ENCODE data around the gene ZNF324B. TPM values are rescaled to one million over a fixed set of nuclear protein-coding genes. Genes with fewer than 3 reads are reported as not detected.
A peak's percentile ranks its signal among the peaks of the same experiment; 100 is the strongest.
"Not testable (repeated sequence)": the region's sequence is repeated elsewhere in the genome, so short reads cannot be mapped to it uniquely, and the experiment has no call there.

The ZNF324B gene
- total RNA-seq, 2 donors from 2014 or later: 8.8 to 14.4 TPM

GRCh38 chr19:58479736-58480480, 28.5 kb downstream of the ZNF324B start:
- Mint-ChIP-seq H3K9me3 (no peaks in the 10 kb centered on the region), H3K4me3 (no peak overlapping the region), H3K27ac (no peak overlapping the region), H3K4me1 (ENCODE audit: low read depth in 2 of 2) (peaks cover 9 to 11% of the 10 kb centered on the region in 2 donors), H3K27me3 (no peaks in the 10 kb centered on the region), H3K36me3 (no peaks in the 10 kb centered on the region)
- DNase-seq (ENCODE audit: low spot score) (no peak), ATAC-seq (no peak)

GRCh38 chr19:58480481-58480830, 29.0 kb downstream of the ZNF324B start:
- Mint-ChIP-seq H3K36me3 (no peaks in the 10 kb centered on the region), H3K27me3 (no peaks in the 10 kb centered on the region), H3K9me3 (no peaks in the 10 kb centered on the region), H3K27ac (no peak overlapping the region), H3K4me1 (ENCODE audit: low read depth in 2 of 2) (peaks cover 6 to 7% of the 10 kb centered on the region in 2 donors), H3K4me3 (no peak overlapping the region)
- DNase-seq (ENCODE audit: low spot score) (no peak), ATAC-seq (no peak)

GRCh38 chr19:58480831-58481230, 29.4 kb downstream of the ZNF324B start:
- Mint-ChIP-seq H3K36me3 (no peaks in the 10 kb centered on the region), H3K4me1 (ENCODE audit: low read depth in 2 of 2) (peaks cover 6 to 7% of the 10 kb centered on the region in 2 donors), H3K4me3 (no peak overlapping the region), H3K27ac (no peak overlapping the region), H3K27me3 (no peaks in the 10 kb centered on the region), H3K9me3 (no peaks in the 10 kb centered on the region)
- no peak for ATAC-seq
- DNase-seq (ENCODE audit: low spot score): no peak

GRCh38 chr19:58482372-58482771, 30.9 kb downstream of the ZNF324B start:
- no peaks in the 10 kb centered on the region for H3K27me3 Mint-ChIP-seq
- no peaks in the 10 kb centered on the region for H3K4me1 Mint-ChIP-seq (ENCODE audit: low read depth in 2 of 2)
- H3K36me3 Mint-ChIP-seq: no peaks in the 10 kb centered on the region
- no peak overlapping the region for H3K4me3 Mint-ChIP-seq
- H3K27ac Mint-ChIP-seq: no peak overlapping the region
- no peak for DNase-seq (ENCODE audit: low spot score)
- H3K9me3 Mint-ChIP-seq: no peaks in the 10 kb centered on the region
- ATAC-seq: no peak

GRCh38 chr19:58483776-58484175, 32.4 kb downstream of the ZNF324B start:
- no peak for ATAC-seq

GRCh38 chr19:58484349-58484748, 32.9 kb downstream of the ZNF324B start:
- H3K27ac Mint-ChIP-seq; DNase-seq (ENCODE audit: low spot score); ATAC-seq; H3K4me3 Mint-ChIP-seq; H3K4me1 Mint-ChIP-seq (ENCODE audit: low read depth in 2 of 2); H3K9me3 Mint-ChIP-seq; H3K36me3 Mint-ChIP-seq; H3K27me3 Mint-ChIP-seq: not testable (repeated sequence)

More at GRCh38 chr19:58483776-58484175, 32.4 kb downstream of the ZNF324B start:
- no peak for DNase-seq (ENCODE audit: low spot score)
- H3K4me3 Mint-ChIP-seq: no peak overlapping the region
- H3K36me3 Mint-ChIP-seq: no peaks in the 10 kb centered on the region
- no peaks in the 10 kb centered on the region for H3K27me3 Mint-ChIP-seq
- H3K27ac Mint-ChIP-seq: no peak overlapping the region
- no peaks in the 10 kb centered on the region for H3K9me3 Mint-ChIP-seq
- H3K4me1 Mint-ChIP-seq (ENCODE audit: low read depth in 2 of 2): no peaks in the 10 kb centered on the region

- no peak for ATAC-seq
- DNase-seq (ENCODE audit: low spot score): no peak
- no peaks in the 10 kb centered on the region for H3K36me3 Mint-ChIP-seq
- H3K4me1 Mint-ChIP-seq (ENCODE audit: low read depth in 2 of 2): peaks cover 0 to 6% of the 10 kb centered on the region in 2 donors
- H3K4me3 Mint-ChIP-seq: peak overlapping the region; percentile 25
- H3K9me3 Mint-ChIP-seq: no peaks in the 10 kb centered on the region
- H3K27me3 Mint-ChIP-seq: no peaks in the 10 kb centered on the region
- H3K27ac Mint-ChIP-seq: no peak overlapping the region
Measured at GRCh38 chr19:58491393-58491792, 40.0 kb downstream of the ZNF324B start.

GRCh38 chr19:58492265-58492664, 40.8 kb downstream of the ZNF324B start:
- H3K9me3 Mint-ChIP-seq: no peaks in the 10 kb centered on the region
- H3K27me3 Mint-ChIP-seq: no peaks in the 10 kb centered on the region
- H3K4me3 Mint-ChIP-seq: no peak overlapping the region
- ATAC-seq: no peak
- peaks cover 4 to 6% of the 10 kb centered on the region in 2 donors for H3K4me1 Mint-ChIP-seq (ENCODE audit: low read depth in 2 of 2)
- no peak for DNase-seq (ENCODE audit: low spot score)
- H3K27ac Mint-ChIP-seq: no peak overlapping the region
- H3K36me3 Mint-ChIP-seq: no peaks in the 10 kb centered on the region

- no peak for DNase-seq (ENCODE audit: low spot score)
- Mint-ChIP-seq H3K36me3 (peaks cover 6% of the 10 kb centered on the region), H3K4me1 (ENCODE audit: low read depth in 2 of 2) (peaks cover 12 to 17% of the 10 kb centered on the region in 2 donors), H3K9me3 (peaks cover 6% of the 10 kb centered on the region), H3K4me3 (peak overlapping the region; percentile 34), H3K27ac (no peak overlapping the region), H3K27me3 (no peaks in the 10 kb centered on the region)
- ATAC-seq: no peak
Measured at GRCh38 chr19:58497634-58498170, 46.3 kb downstream of the ZNF324B start.

GRCh38 chr19:58498316-58499020, 47.0 kb downstream of the ZNF324B start:
- Mint-ChIP-seq H3K9me3 (peaks cover 6% of the 10 kb centered on the region), H3K27me3 (no peaks in the 10 kb centered on the region), H3K36me3 (peaks cover 6% of the 10 kb centered on the region), H3K4me3 (peak overlapping the region; percentile 96), H3K4me1 (ENCODE audit: low read depth in 2 of 2) (peaks cover 12 to 17% of the 10 kb centered on the region in 2 donors), H3K27ac (peak overlapping the region; percentile 88 to 90)
- ATAC-seq (no peak), DNase-seq (ENCODE audit: low spot score) (no peak)

GRCh38 chr19:58499021-58499927, 47.9 kb downstream of the ZNF324B start:
- Mint-ChIP-seq H3K36me3 (peaks cover 6% of the 10 kb centered on the region), H3K27me3 (no peaks in the 10 kb centered on the region), H3K4me3 (peak overlapping the region; percentile 96), H3K9me3 (peaks cover 6% of the 10 kb centered on the region), H3K4me1 (ENCODE audit: low read depth in 2 of 2) (peaks cover 12 to 17% of the 10 kb centered on the region in 2 donors), H3K27ac (peak overlapping the region; percentile 88 to 90)
- ATAC-seq (peak; percentile 98 to 99), DNase-seq (ENCODE audit: low spot score) (peak; percentile 99)

GRCh38 chr19:58500242-58500641, 48.8 kb downstream of the ZNF324B start:
- Mint-ChIP-seq H3K27ac (peak overlapping the region in 1 of 2 donors; percentile 88), H3K4me3 (no peak overlapping the region)

More at GRCh38 chr19:58500242-58500641, 48.8 kb downstream of the ZNF324B start:
- Mint-ChIP-seq H3K9me3 (peaks cover 6% of the 10 kb centered on the region), H3K27me3 (no peaks in the 10 kb centered on the region), H3K4me1 (ENCODE audit: low read depth in 2 of 2) (peaks cover 12 to 17% of the 10 kb centered on the region in 2 donors), H3K36me3 (peaks cover 6% of the 10 kb centered on the region)
- ATAC-seq (no peak), DNase-seq (ENCODE audit: low spot score) (no peak)

Data from natural killer cell treated with Interleukin-12 subunit alpha and Interleukin-12 subunit beta and Interleukin-15 and Interleukin-18, amount 100 ng/mL, for 72 hours (primary cell).